Fibroblast of lung (primary cell): ENCODE data around the gene SNRNP40. TPM values are rescaled to one million over a fixed set of nuclear protein-coding genes. Genes with fewer than 3 reads are reported as not detected.

Source experiments
- DNase-seq, 2 donors: peaks; one replicate each; pipeline versions ENCODE4 v3.0.0 to v3.0.0-alpha.2; 2010; ENCODE audit warnings: low read depth in 2 of 2
- H2AFZ ChIP-seq: 2 replicates; pipeline ENCODE4 v1.5.1; 2012; ENCODE audit warnings: low read length, control low read depth, inconsistent platforms
- H3K27ac ChIP-seq: 2 replicates; pipeline ENCODE4 v1.5.1; 2011; ENCODE audit warnings: low read length, control low read depth; ENCODE audit not compliant: insufficient read depth
- H3K27me3 ChIP-seq: 2 replicates; pipeline ENCODE4 v1.5.1; 2011; ENCODE audit warnings: mild to moderate bottlenecking, low read length; ENCODE audit not compliant: control insufficient read depth, insufficient read depth
- H3K36me3 ChIP-seq: 2 replicates; pipeline ENCODE4 v1.5.1; 2011; ENCODE audit warnings: low read length; ENCODE audit not compliant: control insufficient read depth, insufficient read depth
- H3K4me1 ChIP-seq: 2 replicates; pipeline ENCODE4 v1.5.1; 2011; ENCODE audit warnings: low read length; ENCODE audit not compliant: control insufficient read depth, insufficient read depth; ENCODE audit errors: extremely low read depth
- H3K4me2 ChIP-seq: 2 replicates; pipeline ENCODE4 v1.5.1; 2011; ENCODE audit warnings: low read length, control low read depth; ENCODE audit not compliant: insufficient read depth; ENCODE audit errors: extremely low read depth
- H3K4me3 ChIP-seq, 4 experiments: fragments of 200-600 bp in 1 of 4; sonication (generic) in 1 of 4; replicated peaks in 1 of 4; 2 replicates each; pipeline ENCODE4 v1.5.1; 2011 to 2016; ENCODE audit warnings: low read length in 4 of 4, low read depth in 3 of 4, mild to moderate bottlenecking in 3 of 4, control low read depth in 2 of 4, inconsistent platforms in 1 of 4, mixed read lengths in 1 of 4; ENCODE audit not compliant: insufficient read depth in 1 of 4; ENCODE audit errors: control extremely low read depth in 1 of 4
- H3K79me2 ChIP-seq: 2 replicates; pipeline ENCODE4 v1.5.1; 2012; ENCODE audit warnings: mild to moderate bottlenecking, low read length, inconsistent platforms; ENCODE audit not compliant: control insufficient read depth, insufficient read depth
- H3K9ac ChIP-seq: 2 replicates; pipeline ENCODE4 v1.5.1; 2011; ENCODE audit warnings: mild to moderate bottlenecking, low read length, control low read depth; ENCODE audit not compliant: insufficient read depth
- H3K9me3 ChIP-seq: 2 replicates; pipeline ENCODE4 v1.5.1; 2012; ENCODE audit warnings: low read depth, low read length; ENCODE audit not compliant: control insufficient read depth, insufficient read depth
- H4K20me1 ChIP-seq: 2 replicates; pipeline ENCODE4 v1.5.1; 2011; ENCODE audit warnings: low read length; ENCODE audit not compliant: control insufficient read depth, insufficient read depth; ENCODE audit errors: extremely low read depth
- CTCF ChIP-seq, 2 donors: IDR thresholded peaks in 1 of 2; conservative IDR thresholded peaks in 1 of 2; 1 replicate in 1 of 2; 2 replicates in 1 of 2; pipeline ENCODE4 v1.5.1; 2011 to 2012; ENCODE audit warnings: low read length in 2 of 2, control low read depth in 1 of 2, inconsistent platforms in 1 of 2, low read depth in 1 of 2, mild to moderate bottlenecking in 1 of 2
- EZH2 ChIP-seq: IDR thresholded peaks from 2 replicates; pipeline ENCODE4 v1.5.1; 2012; ENCODE audit warnings: low read length, control low read depth, mild to moderate bottlenecking; ENCODE audit errors: missing control alignments
- polyA plus RNA-seq, 2 donors: library from polyadenylated mRNA; depleted of rRNA in 1 of 2; stranded (reverse) in 1 of 2; unstranded in 1 of 2; fragments of >200 nt; gene quantifications; 2 replicates each; pipeline ENCODE4 v1.2.1, GENCODE V29; 2011 to 2012; ENCODE audit warnings: missing spikeins in 1 of 2
- total RNA-seq: library from RNA; depleted of rRNA; stranded (reverse); fragments of >200 nt; gene quantifications from 2 replicates; pipeline ENCODE4 v1.2.1, GENCODE V29; 2014

The SNRNP40 gene
- total and polyA plus RNA-seq, 2 donors (not counting 1 experiment from before 2014, with no cell fraction given) = 53.5 to 96.6 TPM

- TF ChIP-seq EZH2 (no peak), CTCF (conservative IDR thresholded peaks at IDR 0.05 in 1 of 2, IDR thresholded peaks at IDR 0.05 in 1 of 2; ENCODE audit: low read depth in 1 of 2, low read length in 2 of 2) (no peak)
- H4K20me1 ChIP-seq = no peaks in the 10 kb centered on the region
- H3K4me3 ChIP-seq = no peak overlapping the region
- no peak overlapping the region for H2AFZ ChIP-seq
- H3K27ac ChIP-seq = no peak overlapping the region
- H3K4me2 ChIP-seq = no peak overlapping the region
- no peaks in the 10 kb centered on the region for H3K79me2 ChIP-seq
- no peaks in the 10 kb centered on the region for H3K36me3 ChIP-seq
- no peak overlapping the region for H3K9ac ChIP-seq
- no peaks in the 10 kb centered on the region for H3K4me1 ChIP-seq
- no peak for DNase-seq
- H3K27me3 ChIP-seq = peaks cover 7% of the 10 kb centered on the region
- H3K9me3 ChIP-seq = no peaks in the 10 kb centered on the region
Observed at GRCh38 chr1:31231802-31232201, 64.8 kb downstream of the SNRNP40 start.

GRCh38 chr1:31230378-31230777 lies 66.2 kb downstream of the SNRNP40 start:
- no peak overlapping the region for H3K4me2 ChIP-seq

DNA sequence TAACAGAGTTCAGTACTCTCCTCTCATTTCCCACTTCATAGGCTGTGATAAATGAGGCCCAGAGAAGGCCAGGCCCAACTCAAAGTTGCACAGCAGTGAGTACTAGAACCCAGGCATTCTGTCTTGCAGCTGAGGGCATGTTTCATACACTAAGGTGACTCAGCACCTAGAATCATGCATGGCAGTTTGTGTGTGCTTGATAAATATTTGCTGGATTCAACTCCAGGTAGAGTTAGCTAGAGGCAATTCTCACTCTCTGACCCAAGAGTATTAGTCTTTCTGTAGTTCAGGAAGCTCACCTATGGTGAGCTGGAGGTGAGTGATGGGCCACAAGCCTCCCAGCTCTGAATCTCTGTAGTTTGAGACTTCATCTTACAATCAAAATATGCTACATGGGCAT lies 67.6 kb downstream of the SNRNP40 start:
- Histone ChIP-seq H3K9me3 (no peaks in the 10 kb centered on the region), H3K27ac (no peak overlapping the region), H3K36me3 (no peaks in the 10 kb centered on the region), H3K4me1 (no peaks in the 10 kb centered on the region), H3K27me3 (no peaks in the 10 kb centered on the region), H3K4me3 (no peak overlapping the region), H3K9ac (no peak overlapping the region), H3K4me2 (no peak overlapping the region), H2AFZ (no peak overlapping the region), H4K20me1 (no peaks in the 10 kb centered on the region), H3K79me2 (no peaks in the 10 kb centered on the region)
- TF ChIP-seq CTCF (conservative IDR thresholded peaks at IDR 0.05 in 1 of 2, IDR thresholded peaks at IDR 0.05 in 1 of 2; ENCODE audit: low read depth in 1 of 2, low read length in 2 of 2) (no peak), EZH2 (no peak)
- no peak for DNase-seq

More at GRCh38 chr1:31230378-31230777, 66.2 kb downstream of the SNRNP40 start:
- TF ChIP-seq EZH2 (no peak), CTCF (conservative IDR thresholded peaks at IDR 0.05 in 1 of 2, IDR thresholded peaks at IDR 0.05 in 1 of 2; ENCODE audit: low read depth in 1 of 2, low read length in 2 of 2) (no peak)
- no peaks in the 10 kb centered on the region for H3K9me3 ChIP-seq
- no peaks in the 10 kb centered on the region for H3K4me1 ChIP-seq
- no peak overlapping the region for H3K9ac ChIP-seq
- H3K79me2 ChIP-seq = no peaks in the 10 kb centered on the region
- H3K27me3 ChIP-seq = peaks cover 2% of the 10 kb centered on the region
- no peak overlapping the region for H2AFZ ChIP-seq
- no peak for DNase-seq
- no peak overlapping the region for H3K27ac ChIP-seq
- H3K36me3 ChIP-seq = no peaks in the 10 kb centered on the region
- H3K4me3 ChIP-seq = no peak overlapping the region
- no peaks in the 10 kb centered on the region for H4K20me1 ChIP-seq
